GM12878 (cell line): Measurements from ENCODE around the gene DNAJC12.

Experiments used
- CHD2 ChIP-seq: IDR thresholded peaks from 2 replicates; pipeline ENCODE4 v1.6.1; 2011; ENCODE audit warnings: low read depth, low read length, improper control_type of control experiment, borderline replicate concordance
- EZH2 ChIP-seq: IDR thresholded peaks from 2 replicates; pipeline ENCODE4 v1.6.1; 2012; ENCODE audit warnings: low read depth, mild to moderate bottlenecking, control low read depth, inconsistent platforms, low read length, borderline replicate concordance; ENCODE audit not compliant: control insufficient read depth
- MTA3 ChIP-seq: IDR thresholded peaks from 2 replicates; pipeline ENCODE4 v1.6.1; 2012; ENCODE audit warnings: low read length, inconsistent platforms, borderline replicate concordance
- PBX3 ChIP-seq: IDR thresholded peaks from 2 replicates; pipeline ENCODE4 v1.6.1; 2011; ENCODE audit warnings: mild to moderate bottlenecking, low read depth, low read length, moderate library complexity; ENCODE audit not compliant: insufficient replicate concordance
- YY1 ChIP-seq: IDR thresholded peaks from 2 replicates; pipeline ENCODE4 v1.6.1; 2011; ENCODE audit warnings: low read depth, mild to moderate bottlenecking, low read length

GRCh38 chr10:67812007-67812406 is 26.0 kb downstream of the DNAJC12 start:
- no peak for TF ChIP-seq EZH2
- no peak for TF ChIP-seq YY1
- no peak for TF ChIP-seq MTA3
- TF ChIP-seq PBX3 = no peak
- TF ChIP-seq CHD2 = no peak
